HG02973 (cell line): ENCODE data around the gene FLNC.

ENCODE experiments used
- ATAC-seq: cut with Tn5 transposase; IDR thresholded peaks from one replicate; pipeline ENCODE4 v1.9.1; 2021; ENCODE audit warnings: moderate library complexity; ENCODE audit not compliant: unreplicated experiment

Gene FLNC

GRCh38 chr7:128842674-128843641, 12.8 kb downstream of the FLNC start:
- no peak for ATAC-seq

GRCh38 chr7:128843938-128844621, 13.9 kb downstream of the FLNC start:
- no peak for ATAC-seq

DNA sequence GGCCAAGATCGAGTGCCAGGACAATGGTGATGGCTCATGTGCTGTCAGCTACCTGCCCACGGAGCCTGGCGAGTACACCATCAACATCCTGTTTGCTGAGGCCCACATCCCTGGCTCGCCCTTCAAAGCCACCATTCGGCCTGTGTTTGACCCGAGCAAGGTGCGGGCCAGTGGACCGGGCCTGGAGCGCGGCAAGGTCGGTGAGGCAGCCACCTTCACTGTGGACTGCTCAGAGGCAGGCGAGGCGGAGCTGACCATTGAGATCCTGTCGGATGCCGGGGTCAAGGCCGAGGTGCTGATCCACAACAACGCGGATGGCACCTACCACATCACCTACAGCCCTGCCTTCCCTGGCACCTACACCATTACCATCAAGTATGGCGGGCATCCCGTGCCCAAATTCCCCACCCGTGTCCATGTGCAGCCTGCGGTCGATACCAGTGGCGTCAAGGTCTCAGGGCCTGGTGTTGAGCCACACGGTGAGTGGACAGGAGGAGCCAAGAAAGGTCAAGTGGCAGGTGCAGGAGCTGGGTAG, 14.6 kb downstream of the FLNC start:
- ATAC-seq = no peak

- no peak for ATAC-seq
Measured at GRCh38 chr7:128845475-128845874, 15.3 kb downstream of the FLNC start.

GRCh38 chr7:128845987-128846386, 15.8 kb downstream of the FLNC start:
- ATAC-seq = no peak

DNA sequence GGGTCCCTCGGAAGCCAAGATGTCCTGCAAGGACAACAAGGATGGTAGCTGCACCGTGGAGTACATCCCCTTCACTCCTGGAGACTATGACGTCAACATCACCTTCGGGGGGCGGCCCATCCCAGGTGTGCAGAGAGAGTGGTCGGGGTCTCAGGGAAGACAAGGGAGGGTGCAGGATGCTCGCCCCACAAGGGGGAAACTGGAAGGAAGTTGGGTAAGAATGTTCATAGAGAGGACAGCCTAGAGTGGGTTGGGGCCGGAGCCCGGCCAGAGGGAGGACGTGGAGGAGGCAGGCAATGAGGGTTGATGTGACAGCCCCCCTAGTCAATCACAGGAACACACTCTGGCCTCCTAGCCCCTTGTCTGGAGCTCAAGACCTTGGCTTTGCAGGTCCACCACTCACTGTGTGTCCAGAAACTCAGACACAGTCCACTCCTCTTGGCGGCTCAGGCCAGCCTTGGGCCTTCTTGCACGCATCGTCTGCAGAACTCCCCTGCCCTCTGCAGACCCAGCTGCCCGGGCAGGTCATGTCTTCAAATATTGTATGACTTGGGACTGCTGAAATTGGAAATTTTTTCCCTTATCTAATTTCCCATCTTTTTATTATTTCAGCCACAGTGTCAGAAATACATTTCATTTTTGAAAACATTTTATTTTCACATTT, 16.7 kb downstream of the FLNC start:
- no peak for ATAC-seq

DNA sequence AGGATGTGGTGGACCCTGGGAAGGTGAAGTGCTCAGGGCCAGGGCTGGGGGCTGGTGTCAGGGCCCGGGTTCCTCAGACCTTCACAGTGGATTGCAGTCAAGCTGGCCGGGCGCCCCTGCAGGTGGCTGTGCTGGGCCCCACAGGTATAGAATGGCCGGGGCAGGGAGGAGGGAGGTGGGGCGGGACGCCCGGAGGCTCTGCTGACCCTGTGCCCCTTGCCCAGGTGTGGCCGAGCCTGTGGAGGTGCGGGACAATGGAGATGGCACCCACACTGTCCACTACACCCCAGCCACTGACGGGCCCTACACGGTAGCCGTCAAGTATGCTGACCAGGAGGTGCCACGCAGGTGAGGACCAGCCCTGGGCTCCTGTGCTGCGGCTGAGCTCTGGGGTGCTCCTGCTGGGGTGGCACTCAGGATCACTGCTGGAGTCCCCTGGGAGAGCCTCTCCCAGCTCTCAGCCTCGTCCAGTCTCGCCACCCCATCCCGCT, 17.6 kb downstream of the FLNC start:
- ATAC-seq = no peak

- no peak for ATAC-seq
Measured at GRCh38 chr7:128848289-128849155, 18.3 kb downstream of the FLNC start.

GRCh38 chr7:128849156-128849515, 18.9 kb downstream of the FLNC start:
- no peak for ATAC-seq

DNA sequence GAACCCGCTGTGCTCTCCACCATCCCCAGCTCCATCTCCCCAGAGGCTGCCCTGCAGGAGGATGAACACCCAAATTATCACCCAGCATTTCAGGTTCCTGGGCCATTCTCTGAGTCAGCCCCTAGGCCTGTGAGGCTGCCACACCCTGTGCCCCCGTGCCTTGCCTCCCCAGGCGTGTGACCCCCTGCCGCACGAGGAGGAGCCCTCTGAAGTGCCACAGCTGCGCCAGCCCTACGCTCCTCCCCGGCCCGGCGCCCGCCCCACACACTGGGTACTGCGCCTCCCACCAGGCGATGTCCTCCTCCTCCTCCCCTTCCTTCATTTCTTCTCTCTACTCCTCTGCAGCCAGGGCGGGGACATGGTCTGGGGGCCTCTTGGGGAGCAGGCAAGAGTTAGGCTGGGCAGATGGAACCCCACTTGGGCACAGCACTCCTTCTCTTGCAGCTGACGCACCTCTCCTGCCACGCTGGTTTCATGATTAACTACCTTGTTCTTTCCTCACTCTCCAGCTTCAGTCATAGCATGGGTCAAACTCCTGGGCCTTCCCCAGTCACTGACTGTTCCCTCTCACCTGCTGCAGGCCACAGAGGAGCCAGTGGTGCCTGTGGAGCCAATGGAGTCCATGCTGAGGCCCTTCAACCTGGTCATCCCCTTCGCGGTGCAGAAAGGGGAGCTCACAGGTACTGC, 19.7 kb downstream of the FLNC start:
- ATAC-seq = no peak

DNA sequence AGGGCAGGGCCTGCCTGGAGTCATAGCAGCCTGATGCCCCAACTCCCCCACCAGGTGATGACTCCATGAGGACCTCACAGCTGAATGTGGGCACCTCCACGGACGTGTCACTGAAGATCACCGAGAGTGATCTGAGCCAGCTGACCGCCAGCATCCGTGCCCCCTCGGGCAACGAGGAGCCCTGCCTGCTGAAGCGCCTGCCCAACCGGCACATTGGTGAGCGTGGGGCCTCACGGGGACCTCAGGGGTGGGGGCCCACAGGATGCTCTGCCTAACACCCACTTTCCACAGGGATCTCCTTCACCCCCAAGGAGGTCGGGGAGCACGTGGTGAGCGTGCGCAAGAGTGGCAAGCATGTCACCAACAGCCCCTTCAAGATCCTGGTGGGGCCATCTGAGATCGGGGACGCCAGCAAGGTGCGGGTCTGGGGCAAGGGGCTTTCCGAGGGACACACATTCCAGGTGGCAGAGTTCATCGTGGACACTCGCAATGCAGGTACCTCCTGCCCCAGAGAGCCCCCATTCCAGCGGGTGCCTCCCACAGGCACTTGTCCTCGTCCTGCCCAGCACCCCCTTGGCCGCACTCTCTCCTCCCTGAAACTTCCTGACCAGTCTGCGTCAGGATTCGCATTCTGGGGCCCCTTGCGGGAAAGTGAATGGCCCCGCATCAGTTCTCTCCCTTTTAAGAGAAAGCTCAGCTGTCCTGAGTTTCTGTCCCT, 22.5 kb downstream of the FLNC start:
- ATAC-seq = no peak

DNA sequence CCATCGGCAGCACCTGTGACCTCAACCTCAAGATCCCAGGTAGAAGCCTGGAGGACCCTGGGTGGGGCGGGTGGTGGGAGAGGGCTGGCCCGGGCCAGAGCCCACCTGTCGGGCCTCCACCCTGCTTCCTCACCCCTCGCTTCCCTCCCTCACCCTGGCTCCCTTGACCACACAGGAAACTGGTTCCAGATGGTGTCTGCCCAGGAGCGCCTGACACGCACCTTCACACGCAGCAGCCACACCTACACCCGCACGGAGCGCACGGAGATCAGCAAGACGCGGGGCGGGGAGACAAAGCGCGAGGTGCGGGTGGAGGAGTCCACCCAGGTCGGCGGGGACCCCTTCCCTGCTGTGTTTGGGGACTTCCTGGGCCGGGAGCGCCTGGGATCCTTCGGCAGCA, 23.6 kb downstream of the FLNC start:
- no peak for ATAC-seq

GRCh38 chr7:128854396-128854795, 24.2 kb downstream of the FLNC start:
- ATAC-seq = no peak

DNA sequence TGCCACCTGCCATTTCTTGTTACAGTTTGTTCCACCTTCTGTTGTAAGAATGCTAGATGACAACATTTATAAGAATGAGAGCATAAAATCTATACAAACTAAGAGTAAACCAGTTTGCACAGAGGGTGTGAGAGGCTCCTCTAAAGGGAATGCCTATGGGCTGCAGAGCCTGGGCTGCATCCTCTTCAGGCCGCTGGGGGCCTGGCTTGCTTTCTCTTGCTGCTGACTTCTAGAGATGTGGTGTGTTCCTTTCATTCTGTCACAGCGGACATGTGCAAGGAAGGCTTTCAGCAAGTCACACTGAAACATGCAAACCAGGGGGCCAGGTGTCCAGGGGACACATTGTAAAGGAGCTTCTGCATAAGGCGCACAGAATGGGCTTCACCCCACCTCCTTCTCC, 25.4 kb downstream of the FLNC start:
- ATAC-seq = no peak

DNA sequence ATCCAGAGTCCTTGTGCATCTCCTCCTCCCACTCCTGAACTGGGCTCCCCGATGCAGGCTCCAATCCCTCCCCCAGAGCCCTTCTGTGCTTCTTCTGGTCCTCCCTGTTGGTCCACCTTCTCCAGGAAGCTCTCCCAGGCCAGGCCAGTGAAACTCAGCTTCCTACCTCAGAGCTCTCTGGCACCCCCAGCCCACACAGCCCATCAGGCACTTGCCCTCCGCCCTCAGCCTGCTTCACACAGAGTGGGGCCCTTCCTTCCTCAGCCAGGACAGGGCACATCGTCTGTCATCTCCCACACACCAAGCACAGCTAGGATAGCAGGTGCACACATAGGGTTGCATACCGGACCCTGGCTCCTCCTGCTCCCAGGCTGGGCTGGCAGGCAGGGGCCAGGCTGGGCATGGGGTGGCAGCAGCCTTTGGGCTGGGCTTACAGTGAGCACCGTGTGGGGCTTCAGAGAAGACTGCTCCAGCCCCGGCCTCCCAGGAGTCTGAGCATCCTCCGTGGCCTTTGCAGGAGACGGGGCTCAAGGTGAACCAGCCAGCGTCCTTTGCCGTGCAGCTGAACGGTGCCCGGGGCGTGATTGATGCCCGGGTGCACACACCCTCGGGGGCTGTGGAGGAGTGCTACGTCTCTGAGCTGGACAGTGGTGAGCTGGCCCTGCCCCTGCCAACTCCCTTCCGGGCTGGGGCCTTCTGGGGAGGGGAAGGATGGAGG, 26.0 kb downstream of the FLNC start:
- ATAC-seq = no peak

DNA sequence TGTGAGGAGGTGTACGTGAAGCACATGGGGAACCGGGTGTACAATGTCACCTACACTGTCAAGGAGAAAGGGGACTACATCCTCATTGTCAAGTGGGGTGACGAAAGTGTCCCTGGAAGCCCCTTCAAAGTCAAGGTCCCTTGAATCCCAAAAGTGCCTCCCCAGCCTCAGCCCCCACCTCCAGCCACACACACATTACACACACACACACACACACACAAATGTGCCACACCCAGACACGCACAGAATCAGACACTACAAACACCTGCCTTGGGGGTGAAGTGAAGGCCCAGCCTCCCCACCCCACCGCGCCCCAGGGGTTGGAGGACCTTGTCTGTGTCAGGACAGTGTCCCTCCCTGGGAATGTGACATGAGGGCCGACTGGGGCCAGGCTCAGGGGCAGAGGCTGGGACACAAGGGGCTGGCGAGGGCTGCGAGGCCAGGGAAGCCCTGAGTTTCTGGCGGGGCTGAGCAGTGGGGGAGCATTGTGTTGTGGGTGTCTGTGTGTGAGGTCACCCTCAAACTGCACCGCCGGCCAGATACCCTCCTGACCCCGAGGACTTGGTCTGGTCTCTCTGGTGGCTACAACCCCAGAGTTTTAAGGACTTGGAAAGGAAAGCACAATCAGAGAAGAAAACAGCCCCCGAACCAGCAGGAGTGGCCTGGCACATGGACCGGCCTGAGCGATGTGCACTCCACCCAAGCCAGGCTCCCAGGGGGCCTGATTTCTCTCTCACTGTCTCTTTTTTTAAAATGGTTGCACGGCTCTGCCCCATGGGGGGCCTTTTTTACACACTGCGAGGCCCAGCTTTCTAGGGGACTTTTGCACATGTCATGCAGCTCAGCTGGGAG, 28.4 kb downstream of the FLNC start:
- ATAC-seq = no peak
